ENCODE measurements around the gene SEL1L3.

- TF ChIP-seq POLR2A (IDR thresholded peaks at IDR 0.05): no peak
- no peak for TF ChIP-seq CTCF (IDR thresholded peaks at IDR 0.05)
These were observed 106.9 kb downstream of the SEL1L3 start for GRCh38 chr4:25755911-25756310.
